ENCODE data around the gene SEZ6. TPM values are rescaled to one million over a fixed set of nuclear protein-coding genes. Genes with fewer than 3 reads are reported as not detected.

Gene SEZ6
- total RNA-seq, 1 donor, result not detected

- no peak for TF ChIP-seq CTCF (IDR thresholded peaks at IDR 0.05; ENCODE audit: insufficient read depth, low read length)
- no peak overlapping the region for H3K4me3 ChIP-seq (ENCODE audit: low read depth, low read length)
- peak; percentile 87 for DNase-seq (ENCODE audit: low read depth)
These were observed 97.1 kb downstream of the SEZ6 start for GRCh38 chr17:28908640-28909167.

- no peak for TF ChIP-seq CTCF (IDR thresholded peaks at IDR 0.05; ENCODE audit: insufficient read depth, low read length)
- peak; percentile 78 for DNase-seq (ENCODE audit: low read depth)
- no peak overlapping the region for H3K4me3 ChIP-seq (ENCODE audit: low read depth, low read length)
These were observed 97.9 kb downstream of the SEZ6 start for GRCh38 chr17:28907709-28908475.

- TF ChIP-seq CTCF (IDR thresholded peaks at IDR 0.05; ENCODE audit: insufficient read depth, low read length), result no peak
- H3K4me3 ChIP-seq (ENCODE audit: low read depth, low read length), result no peak overlapping the region
- no peak for DNase-seq (ENCODE audit: low read depth)
These were observed 99.0 kb downstream of the SEZ6 start for GRCh38 chr17:28906706-28907438.

GRCh38 chr17:28906276-28906675 is 99.6 kb downstream of the SEZ6 start:
- TF ChIP-seq CTCF (IDR thresholded peaks at IDR 0.05; ENCODE audit: insufficient read depth, low read length), result no peak
- H3K4me3 ChIP-seq (ENCODE audit: low read depth, low read length), result no peak overlapping the region
- no peak for DNase-seq (ENCODE audit: low read depth)

Other genes with a start within 250 kb of the SEZ6 start
- gene FAM222B, start 163.2 kb downstream of the SEZ6 start, total RNA-seq (ENCODE audit: low replicate concordance), result 1.6 and 7.0 TPM in 2 replicates
- 16.3 and 38.1 TPM in 2 replicates for gene ERAL1, start 151.0 kb downstream of the SEZ6 start, total RNA-seq (ENCODE audit: low replicate concordance)
- gene FLOT2, start 108.3 kb downstream of the SEZ6 start, total RNA-seq (ENCODE audit: low replicate concordance), result 13.0 and 39.9 TPM in 2 replicates
- 5.6 and 8.3 TPM in 2 replicates for gene DHRS13, start 103.0 kb downstream of the SEZ6 start, total RNA-seq (ENCODE audit: low replicate concordance)
- 25.7 and 58.1 TPM in 2 replicates for gene PHF12, start 54.5 kb downstream of the SEZ6 start, total RNA-seq (ENCODE audit: low replicate concordance)
- 1.8 and 3.0 TPM in 2 replicates for gene PIPOX, start 37.1 kb upstream of the SEZ6 start, total RNA-seq (ENCODE audit: low replicate concordance)
- gene MYO18A, start 174.4 kb upstream of the SEZ6 start, total RNA-seq (ENCODE audit: low replicate concordance), result 78.3 and 82.8 TPM in 2 replicates
- gene CRYBA1, start 240.8 kb upstream of the SEZ6 start, total RNA-seq (ENCODE audit: low replicate concordance), result not detected in 2 replicates